ENCODE measurements around the gene USP32.
"Not testable (repeated sequence)": the region's sequence is repeated elsewhere in the genome, so short reads cannot be mapped to it uniquely, and the experiment has no call there.

The USP32 gene

GRCh38 chr17:60178180-60178579 is 213.8 kb downstream of the USP32 start:
- not testable (repeated sequence) for DNase-seq (ENCODE audit: low read depth in 3 of 3, low spot score in 1 of 3)

DNA sequence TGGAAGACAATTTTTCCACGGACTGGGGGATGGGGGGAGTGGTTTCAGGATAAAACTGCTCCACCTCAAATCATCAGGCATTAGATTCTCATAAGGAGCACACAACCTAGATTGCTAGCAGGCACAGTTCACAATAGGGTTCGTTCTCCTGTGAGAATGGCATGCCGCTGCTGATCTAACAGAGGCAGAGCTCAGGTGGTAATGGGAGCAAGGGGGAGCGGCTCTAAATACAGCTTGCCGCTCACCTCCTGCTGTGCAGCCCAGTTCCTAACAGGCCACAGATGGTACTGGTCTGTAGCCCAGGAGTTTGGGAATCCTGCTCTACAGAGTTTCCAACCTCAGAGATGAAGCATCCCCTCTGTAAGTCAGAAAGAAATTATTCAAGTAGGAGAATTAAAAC is 215.2 kb downstream of the USP32 start:
- DNase-seq (ENCODE audit: low read depth in 3 of 3, low spot score in 1 of 3): not testable (repeated sequence)

- not testable (repeated sequence) for DNase-seq (ENCODE audit: low read depth in 3 of 3, low spot score in 1 of 3)
These were observed 217.2 kb downstream of the USP32 start for GRCh38 chr17:60174767-60175166.

DNA sequence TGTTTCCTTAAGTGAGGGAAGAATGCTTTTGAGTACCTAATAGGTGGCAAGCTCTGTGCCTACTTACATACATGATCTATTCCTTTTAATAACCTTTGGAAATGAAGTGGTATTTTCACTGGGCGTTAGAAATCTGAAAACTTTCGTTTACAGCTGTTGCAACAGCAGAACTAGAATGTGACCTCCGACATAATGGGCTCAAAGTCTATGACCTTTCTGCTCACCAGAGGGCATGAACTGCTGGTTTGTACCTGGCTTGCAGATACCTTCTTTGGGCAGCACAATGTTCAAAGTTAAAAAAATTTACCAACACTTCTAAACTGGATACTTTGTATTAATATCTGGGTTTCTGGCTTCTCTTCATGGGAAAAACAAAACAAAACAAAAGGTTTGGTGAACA is 217.9 kb downstream of the USP32 start:
- no peak for DNase-seq (ENCODE audit: low read depth in 3 of 3, low spot score in 1 of 3)

GRCh38 chr17:60173304-60173819 is 218.6 kb downstream of the USP32 start:
- DNase-seq (ENCODE audit: low read depth in 3 of 3, low spot score in 1 of 3): no peak

DNA sequence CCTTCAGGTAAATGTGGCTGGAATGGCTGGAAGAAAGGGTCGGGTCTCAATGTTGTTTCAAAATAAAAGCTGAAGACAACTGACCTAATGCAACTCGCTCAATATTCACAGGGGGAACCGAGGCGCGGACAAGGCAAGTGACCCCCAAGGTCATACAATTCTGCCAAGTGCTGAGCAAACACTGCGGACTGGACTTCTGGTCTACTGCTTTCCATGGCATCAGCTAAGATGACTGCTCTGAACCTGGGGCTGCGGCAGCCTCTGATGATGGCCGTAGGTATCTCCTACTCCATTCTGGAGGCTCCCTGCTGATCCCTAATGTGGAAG is 220.2 kb downstream of the USP32 start:
- DNase-seq (ENCODE audit: low read depth in 3 of 3, low spot score in 1 of 3): no peak

- DNase-seq (ENCODE audit: low read depth in 3 of 3, low spot score in 1 of 3): no peak
These were observed 220.8 kb downstream of the USP32 start for GRCh38 chr17:60170835-60171752.

- no peak for DNase-seq (ENCODE audit: low read depth in 3 of 3, low spot score in 1 of 3)
These were observed 221.8 kb downstream of the USP32 start for GRCh38 chr17:60169921-60170817.

DNA sequence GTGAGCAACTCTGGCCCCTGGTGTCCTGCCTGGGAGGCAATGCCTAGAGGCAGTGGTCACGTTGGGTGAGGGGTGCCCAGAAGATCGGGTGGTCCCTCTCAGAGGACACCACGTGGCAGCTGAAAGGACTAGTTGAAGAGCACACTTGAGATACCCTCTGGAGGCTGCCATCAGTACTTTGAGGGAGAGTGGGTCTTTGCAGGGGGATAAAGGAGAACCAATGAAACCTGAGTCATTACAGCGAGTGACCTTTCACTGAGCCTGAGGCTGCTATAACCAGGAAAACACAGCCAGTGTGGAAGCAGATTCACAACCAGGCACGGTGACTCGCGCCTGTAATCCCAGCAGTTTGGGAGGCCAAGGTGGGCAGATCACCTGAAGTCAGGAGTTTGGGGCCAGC is 223.3 kb downstream of the USP32 start:
- no peak for DNase-seq (ENCODE audit: low read depth in 3 of 3, low spot score in 1 of 3)

GRCh38 chr17:60167065-60167741 is 224.7 kb downstream of the USP32 start:
- no peak for DNase-seq (ENCODE audit: low read depth in 3 of 3, low spot score in 1 of 3)

DNA sequence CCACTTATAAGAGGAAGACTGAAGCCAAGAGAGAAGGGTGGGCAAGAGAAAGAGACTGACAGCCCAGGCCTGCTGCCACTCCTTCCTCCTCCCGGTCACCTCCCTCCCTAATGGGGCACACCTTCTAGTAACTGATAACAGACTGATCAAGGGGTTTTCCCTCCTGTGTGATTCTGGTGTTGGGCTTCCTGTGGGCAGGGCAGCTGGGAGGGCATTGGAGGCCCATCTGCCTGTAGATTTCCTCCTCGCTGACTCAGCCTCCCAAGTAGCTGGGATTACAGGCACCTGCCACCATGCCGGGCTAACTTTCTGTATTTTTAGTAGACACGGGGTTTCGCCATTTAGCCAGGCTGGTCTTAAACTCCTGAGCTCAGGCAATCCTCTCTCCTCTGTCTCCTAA is 226.0 kb downstream of the USP32 start:
- DNase-seq (ENCODE audit: low read depth in 3 of 3, low spot score in 1 of 3): no peak

- DNase-seq (ENCODE audit: low read depth in 3 of 3, low spot score in 1 of 3): no peak
These were observed 226.7 kb downstream of the USP32 start for GRCh38 chr17:60165223-60165622.

GRCh38 chr17:60164697-60165096 is 227.2 kb downstream of the USP32 start:
- DNase-seq (ENCODE audit: low read depth in 3 of 3, low spot score in 1 of 3): no peak

DNA sequence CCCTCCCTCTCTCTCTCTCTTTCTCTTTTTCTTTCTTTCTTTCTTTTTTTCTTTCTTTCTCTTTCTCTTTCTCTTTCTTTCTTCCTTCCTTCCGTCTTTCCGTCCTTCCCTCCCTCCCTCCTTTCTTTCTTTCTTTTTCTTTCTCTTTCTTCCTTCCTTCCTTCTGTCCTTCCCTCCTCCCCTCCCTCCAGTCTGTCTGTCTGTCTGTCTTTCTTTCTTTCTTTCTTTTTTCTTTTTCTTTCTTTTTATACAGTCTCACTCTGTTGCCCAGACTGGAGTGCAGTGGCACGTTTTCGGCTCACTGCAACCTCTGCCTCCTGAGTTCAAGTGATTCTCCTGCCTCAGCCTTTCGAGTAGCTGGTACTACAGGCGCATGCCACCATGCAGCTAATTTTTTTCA is 227.8 kb downstream of the USP32 start:
- DNase-seq (ENCODE audit: low read depth in 3 of 3, low spot score in 1 of 3): no peak

- DNase-seq (ENCODE audit: low read depth in 3 of 3, low spot score in 1 of 3): no peak
These were observed 228.7 kb downstream of the USP32 start for GRCh38 chr17:60163108-60163784.

DNA sequence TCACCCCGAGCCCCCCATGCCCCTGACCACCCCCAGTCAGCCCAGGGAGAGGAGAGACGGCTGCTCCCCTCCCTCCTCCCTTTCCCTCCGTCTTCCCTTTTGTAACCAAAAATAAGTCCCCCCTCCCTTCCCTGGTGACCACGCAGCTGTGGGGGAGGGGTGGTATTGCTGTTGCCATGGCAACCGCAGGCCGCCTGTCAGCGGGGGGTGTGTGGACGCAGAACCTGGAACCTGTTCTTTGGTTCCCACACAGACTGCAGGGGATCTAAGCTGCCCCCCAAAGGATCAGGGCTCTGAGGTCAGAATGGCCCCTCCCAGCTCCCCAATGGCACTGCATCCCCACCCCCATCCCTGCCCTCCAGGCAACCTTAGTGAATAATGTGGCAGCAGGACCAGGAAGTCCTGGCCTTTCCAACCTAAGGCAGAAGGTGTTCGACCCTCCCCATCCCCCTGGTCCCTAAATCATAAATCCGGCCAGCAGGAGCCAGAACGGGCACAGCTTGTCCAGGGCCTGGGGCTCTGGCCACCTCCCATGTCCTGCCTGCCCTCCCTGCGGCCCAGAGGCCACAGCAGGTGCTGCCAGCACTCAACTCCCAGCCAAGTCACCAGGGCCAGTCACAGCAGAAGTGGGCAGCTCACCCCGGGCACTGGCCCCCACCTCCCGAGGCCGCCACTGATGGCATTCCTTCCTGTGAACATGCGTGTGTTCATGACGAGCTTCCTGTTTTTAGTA is 230.2 kb downstream of the USP32 start:
- no peak for DNase-seq (ENCODE audit: low read depth in 3 of 3, low spot score in 1 of 3)

GRCh38 chr17:60160829-60161501 is 231.0 kb downstream of the USP32 start:
- no peak for DNase-seq (ENCODE audit: low read depth in 3 of 3, low spot score in 1 of 3)

- DNase-seq (ENCODE audit: low read depth in 3 of 3, low spot score in 1 of 3): no peak
These were observed 232.5 kb downstream of the USP32 start for GRCh38 chr17:60159479-60159866.

DNA sequence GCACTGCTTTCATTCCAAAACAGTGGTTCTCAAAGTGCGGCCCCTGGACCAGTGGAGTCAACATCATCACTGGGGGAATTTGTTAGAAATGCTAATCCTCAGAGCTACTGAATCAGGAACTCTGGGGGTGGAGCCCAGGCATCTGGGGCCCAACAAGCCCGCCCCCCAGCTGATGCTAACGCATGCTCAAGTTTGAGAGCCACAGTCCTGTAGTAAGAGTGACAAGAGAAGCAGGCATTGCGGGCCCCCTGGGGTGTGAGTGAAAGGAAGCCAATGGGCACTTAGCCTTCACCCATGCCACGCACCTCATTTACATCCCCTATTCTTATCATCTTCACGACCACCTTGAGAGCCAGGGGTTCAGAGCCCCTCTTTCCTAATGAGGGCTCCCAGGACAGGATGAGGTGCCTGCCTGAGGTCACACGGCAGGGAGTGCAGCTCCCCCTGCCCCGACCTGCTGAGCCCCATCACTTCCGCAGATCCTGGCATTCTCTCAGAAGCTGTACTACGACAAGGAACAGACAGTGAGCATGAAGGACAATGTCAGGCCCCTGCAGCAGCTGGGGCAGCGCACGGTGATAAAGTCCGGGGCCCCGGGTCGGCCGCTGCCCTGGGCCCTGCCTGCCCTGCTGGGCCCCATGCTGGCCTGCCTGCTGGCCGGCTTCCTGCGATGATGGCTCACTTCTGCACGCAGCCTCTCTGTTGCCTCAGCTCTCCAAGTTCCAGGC is 233.0 kb downstream of the USP32 start:
- DNase-seq (ENCODE audit: low read depth in 3 of 3, low spot score in 1 of 3): no peak

All from stimulated activated CD4-positive, alpha-beta T cell treated with anti-CD3 and anti-CD28 coated beads, TNF-alpha, amount 100 ng/mL, for 1 hour (primary cell).